ENCODE results near the gene FAM174C.
A peak's percentile ranks its signal among the peaks of the same experiment; 100 is the strongest.

FAM174C gene

DNA sequence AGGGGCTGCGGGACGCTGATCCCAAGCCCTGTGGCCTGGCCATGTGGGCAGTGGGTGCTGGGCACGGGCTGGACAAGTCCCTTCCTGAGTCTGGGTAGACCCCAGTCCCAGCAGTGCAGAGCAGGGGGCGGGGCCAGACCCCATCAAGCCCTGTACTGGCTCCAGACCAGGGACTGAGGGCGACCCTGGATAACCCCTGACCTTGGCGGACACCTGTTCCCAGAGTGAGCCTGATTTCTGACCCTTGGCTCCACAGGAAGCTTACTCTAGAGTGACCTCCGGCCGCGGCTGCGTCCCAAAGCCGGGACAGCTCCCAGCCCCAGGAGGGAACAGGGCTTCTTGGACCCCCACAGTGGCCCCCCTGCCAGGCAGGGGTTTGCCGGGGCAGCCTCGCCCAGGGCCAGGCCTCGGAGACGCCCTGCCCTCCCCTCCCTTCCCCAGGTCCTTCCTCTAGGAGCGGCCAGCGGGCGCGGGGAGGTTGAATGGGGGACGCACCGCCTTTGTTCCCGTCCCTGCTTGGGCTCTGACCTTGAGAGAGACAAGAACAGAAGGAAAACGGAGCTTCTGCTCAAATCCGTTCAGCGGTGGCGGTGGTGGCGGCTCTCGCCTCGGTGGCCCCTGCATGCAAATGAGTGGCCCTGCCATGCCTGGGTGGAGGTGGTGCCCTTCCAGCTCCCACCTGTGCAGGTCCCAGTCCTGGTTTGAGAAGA lies 8.0 kb downstream of the FAM174C start:
- Histone ChIP-seq H3K27ac (no peak overlapping the region), H3K4me3 (no peak overlapping the region)
- DNase-seq (ENCODE audit: low spot score) = no peak
- TF ChIP-seq, protein P1, sequence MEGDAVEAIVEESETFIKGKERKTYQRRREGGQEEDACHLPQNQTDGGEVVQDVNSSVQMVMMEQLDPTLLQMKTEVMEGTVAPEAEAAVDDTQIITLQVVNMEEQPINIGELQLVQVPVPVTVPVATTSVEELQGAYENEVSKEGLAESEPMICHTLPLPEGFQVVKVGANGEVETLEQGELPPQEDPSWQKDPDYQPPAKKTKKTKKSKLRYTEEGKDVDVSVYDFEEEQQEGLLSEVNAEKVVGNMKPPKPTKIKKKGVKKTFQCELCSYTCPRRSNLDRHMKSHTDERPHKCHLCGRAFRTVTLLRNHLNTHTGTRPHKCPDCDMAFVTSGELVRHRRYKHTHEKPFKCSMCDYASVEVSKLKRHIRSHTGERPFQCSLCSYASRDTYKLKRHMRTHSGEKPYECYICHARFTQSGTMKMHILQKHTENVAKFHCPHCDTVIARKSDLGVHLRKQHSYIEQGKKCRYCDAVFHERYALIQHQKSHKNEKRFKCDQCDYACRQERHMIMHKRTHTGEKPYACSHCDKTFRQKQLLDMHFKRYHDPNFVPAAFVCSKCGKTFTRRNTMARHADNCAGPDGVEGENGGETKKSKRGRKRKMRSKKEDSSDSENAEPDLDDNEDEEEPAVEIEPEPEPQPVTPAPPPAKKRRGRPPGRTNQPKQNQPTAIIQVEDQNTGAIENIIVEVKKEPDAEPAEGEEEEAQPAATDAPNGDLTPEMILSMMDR (IDR thresholded peaks at IDR 0.05) = no peak

DNA sequence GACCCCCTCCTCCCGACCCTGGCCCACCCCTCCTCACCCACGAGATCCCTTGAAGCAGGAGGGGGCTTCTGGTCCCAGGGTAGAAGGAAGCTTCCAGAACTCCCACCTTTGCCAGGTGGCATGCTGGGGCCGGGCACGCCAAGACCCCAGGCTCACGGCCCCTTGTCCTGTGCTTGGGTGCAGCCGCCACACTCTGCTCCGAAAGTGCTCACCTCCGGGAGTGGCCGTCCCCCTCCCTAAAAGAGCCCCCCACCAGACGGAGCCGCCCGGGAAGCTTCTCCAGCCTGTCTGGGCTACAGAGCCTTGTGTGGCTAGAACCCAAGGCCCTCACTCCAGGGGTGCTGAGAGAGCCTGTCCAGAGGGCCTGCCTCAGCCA lies 8.6 kb downstream of the FAM174C start:
- TF ChIP-seq, protein P1 (IDR thresholded peaks at IDR 0.05) = no peak
- H3K4me3 ChIP-seq = no peak overlapping the region

DNA sequence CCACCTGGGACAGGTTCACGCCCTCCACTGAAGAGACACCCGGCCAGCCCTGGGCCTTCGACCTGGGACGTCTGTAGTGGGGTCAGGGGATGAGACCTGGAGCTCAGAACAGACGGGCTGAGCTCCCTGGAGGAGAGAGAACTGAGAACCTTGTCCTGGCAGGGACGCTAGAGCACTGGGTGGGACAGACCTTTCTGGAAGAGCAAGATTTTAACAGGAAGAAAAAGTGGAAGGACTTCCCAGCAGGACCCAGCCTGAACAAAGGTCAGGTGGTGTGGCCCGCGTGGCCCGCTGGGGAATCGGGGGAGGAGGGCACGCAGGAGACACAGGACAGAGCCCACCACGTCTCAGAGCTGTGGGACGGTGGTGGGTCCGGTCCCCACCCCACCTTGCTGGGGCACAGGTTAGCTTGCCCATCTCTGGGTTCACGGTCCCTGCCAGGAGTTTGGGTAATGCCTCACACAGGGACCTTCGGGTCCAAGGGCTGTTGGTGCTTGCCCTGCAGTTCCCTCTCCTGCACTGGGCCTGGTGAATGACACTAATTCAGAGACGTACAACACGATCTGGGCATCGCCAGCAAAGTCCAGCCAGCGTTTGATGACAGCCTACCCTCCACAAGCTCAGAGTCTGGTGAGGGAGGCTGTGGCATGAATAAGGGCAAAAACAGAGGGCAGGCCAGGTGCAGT lies 9.1 kb downstream of the FAM174C start:
- no peak overlapping the region for H3K27ac ChIP-seq
- no peak for DNase-seq (ENCODE audit: low spot score)
- TF ChIP-seq, protein P1 (IDR thresholded peaks at IDR 0.05) = no peak
- H3K4me3 ChIP-seq = no peak overlapping the region

More for the DNA sequence above, 8.6 kb downstream of the FAM174C start:
- no peak overlapping the region for H3K27ac ChIP-seq
- DNase-seq (ENCODE audit: low spot score) = no peak

DNA sequence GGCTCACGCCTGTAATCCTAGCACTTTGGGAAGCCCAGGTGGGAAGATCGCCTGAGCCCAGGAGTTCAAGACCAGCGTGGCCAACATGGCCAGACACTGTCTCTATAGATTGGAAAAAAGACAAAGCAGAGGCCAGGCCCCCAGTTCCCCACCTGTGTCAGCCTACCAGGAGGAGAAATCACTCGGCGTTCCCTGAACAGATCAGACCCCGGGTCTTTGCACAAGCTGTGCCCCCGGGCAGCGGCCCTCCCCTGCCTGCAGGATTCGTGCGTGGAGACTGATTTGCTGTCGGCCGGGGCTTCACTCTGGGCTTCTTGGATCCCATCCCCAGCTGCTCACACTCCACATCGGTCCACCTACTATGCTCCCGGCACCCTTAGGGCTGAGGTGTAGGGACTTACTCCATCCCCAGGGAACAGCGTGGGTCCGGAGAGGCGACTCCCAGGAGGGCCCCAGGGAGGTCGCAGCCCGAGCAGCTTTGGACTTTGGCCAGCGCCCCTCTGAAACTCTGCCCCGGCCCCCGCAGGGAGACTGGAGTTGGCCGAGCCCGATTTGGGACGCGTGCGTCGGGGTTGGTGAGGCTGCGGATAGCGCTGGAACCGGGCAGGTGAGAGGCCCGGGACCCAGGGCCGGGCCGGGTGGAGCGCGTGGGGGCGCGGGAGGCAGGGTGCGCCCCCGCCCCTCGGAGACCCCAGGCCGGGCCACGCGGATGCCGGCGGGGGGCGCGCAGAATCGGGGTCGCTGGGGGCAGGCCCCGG lies 9.8 kb downstream of the FAM174C start:
- no peak for DNase-seq (ENCODE audit: low spot score)
- peak overlapping the region; percentile 60 for H3K4me3 ChIP-seq
- TF ChIP-seq, protein P1 (IDR thresholded peaks at IDR 0.05) = no peak
- H3K27ac ChIP-seq = no peak overlapping the region

DNA sequence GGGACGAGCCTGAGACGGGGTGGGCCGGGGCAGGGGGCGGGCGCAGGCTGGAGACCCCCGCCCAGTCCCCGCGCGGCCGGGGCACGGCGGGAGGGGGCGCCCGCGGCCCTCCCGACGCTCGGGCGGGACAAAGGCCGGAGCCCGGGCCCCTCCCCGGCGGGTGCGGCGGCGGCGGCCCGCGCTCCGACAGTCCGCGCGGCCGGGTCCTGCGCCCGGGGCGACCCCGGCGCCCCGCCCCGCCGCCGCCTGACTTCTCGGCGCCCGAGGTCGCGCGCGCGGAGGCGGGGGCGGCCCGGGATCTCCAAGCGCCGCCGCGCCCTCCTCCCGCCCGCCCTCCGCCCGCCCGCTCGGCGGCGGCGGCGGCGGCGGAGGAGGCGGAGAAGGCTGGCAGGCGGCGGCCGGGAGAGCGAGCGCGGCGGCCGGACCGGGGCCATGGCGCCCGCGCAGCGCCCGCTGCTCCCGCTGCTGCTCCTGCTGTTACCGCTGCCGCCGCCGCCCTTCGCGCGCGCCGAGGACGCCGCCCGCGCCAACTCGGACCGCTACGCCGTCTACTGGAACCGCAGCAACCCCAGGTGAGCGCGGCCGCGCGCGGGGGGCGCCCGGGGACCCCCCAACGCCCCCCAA lies 10.5 kb downstream of the FAM174C start, which contains the start of gene EFNA2:
Gene EFNA2, plus strand, starts transcription at position 137 of the 624 bp plus-strand sequence. Its CDS starts 296 bp downstream, at position 433.
- Histone ChIP-seq H3K27ac (no peak within 1 kb of the TSS), H3K4me3 (peak within 1 kb of the TSS; percentile 60)
- TF ChIP-seq, protein P1 (IDR thresholded peaks at IDR 0.05) = no peak
- no peak for DNase-seq (ENCODE audit: low spot score)

DNA sequence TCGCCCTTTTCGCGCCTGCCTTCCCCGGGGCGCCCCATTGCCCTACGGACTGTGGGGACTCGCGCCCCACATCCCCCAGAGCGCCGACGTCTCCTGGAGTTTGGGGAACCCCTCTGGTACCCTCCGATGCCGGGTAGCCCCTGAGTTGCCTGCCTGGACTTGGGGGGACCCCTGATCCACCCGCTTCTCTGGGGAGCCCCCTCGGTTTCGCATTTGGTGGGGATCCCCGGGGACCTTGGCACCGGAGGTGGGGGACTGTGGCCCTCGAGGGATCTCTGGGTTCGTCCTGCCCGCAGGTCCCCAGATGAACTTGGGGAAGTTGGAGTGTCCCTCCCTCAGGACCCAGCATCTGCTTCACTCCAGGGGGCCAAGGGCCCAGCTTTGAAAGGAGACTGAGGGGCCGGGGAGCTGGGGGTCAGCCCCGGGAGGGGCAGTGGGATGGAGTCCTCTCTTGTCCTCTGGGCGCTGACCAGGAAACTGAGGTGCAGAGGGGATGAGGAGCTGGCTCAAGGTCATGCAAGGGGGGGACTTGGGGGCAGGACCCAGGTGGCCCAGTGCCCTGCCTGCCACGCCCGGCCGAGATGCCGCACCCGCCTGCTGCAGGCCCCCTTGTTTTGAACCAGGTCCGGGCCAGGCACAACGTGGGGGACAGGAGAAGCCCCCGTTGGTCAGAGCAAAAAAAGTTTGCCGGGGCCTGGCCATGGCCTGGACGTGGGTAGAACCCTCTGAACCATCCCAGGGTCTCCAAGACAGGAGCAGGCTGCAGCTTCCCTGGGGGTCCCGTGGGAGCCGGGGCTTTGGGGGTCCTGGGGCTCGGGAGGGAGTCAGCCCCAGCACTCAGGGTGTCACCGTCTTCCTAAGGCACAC lies 11.4 kb downstream of the FAM174C start:
- TF ChIP-seq, protein P1 (IDR thresholded peaks at IDR 0.05) = no peak
- Histone ChIP-seq H3K4me3 (no peak overlapping the region), H3K27ac (no peak overlapping the region)
- no peak for DNase-seq (ENCODE audit: low spot score)
